Fibroblast of peridontal ligament (primary cell): Measurements from ENCODE around the gene FBXO8.
A peak's percentile ranks its signal among the peaks of the same experiment; 100 is the strongest.
"Not testable (repeated sequence)": the region's sequence is repeated elsewhere in the genome, so short reads cannot be mapped to it uniquely, and the experiment has no call there.

Source experiments
- DNase-seq: peaks from one replicate; pipeline ENCODE4 v3.0.0-alpha.2; 2010; ENCODE audit errors: extremely low read depth

FBXO8 gene

GRCh38 chr4:174284487-174284886 is 1.0 kb upstream of the FBXO8 start:
- no peak for DNase-seq

- peak; percentile 97 for DNase-seq
Observed at GRCh38 chr4:174282836-174283506, 496 bp downstream of the FBXO8 start.

GRCh38 chr4:174281901-174282300 is 1.6 kb downstream of the FBXO8 start:
- DNase-seq: no peak

- no peak for DNase-seq
Observed at GRCh38 chr4:174281182-174281737, 2.2 kb downstream of the FBXO8 start.

- DNase-seq: no peak
Observed at GRCh38 chr4:174279433-174280155, 3.9 kb downstream of the FBXO8 start.

GRCh38 chr4:174278467-174278866 is 5.0 kb downstream of the FBXO8 start:
- no peak for DNase-seq

- no peak for DNase-seq
Observed at GRCh38 chr4:174277433-174277832, 6.0 kb downstream of the FBXO8 start.

- no peak for DNase-seq
Observed at GRCh38 chr4:174275101-174275500, 8.4 kb downstream of the FBXO8 start.

- DNase-seq: no peak
Observed at GRCh38 chr4:174274436-174274835, 9.0 kb downstream of the FBXO8 start.

- no peak for DNase-seq
Observed at GRCh38 chr4:174273930-174274329, 9.5 kb downstream of the FBXO8 start.

- no peak for DNase-seq
Observed at GRCh38 chr4:174266416-174266815, 17.1 kb downstream of the FBXO8 start.

- no peak for DNase-seq
Observed at GRCh38 chr4:174265916-174266315, 17.6 kb downstream of the FBXO8 start.

GRCh38 chr4:174263445-174263736 is 20.1 kb downstream of the FBXO8 start:
- no peak for DNase-seq

- no peak for DNase-seq
Observed at GRCh38 chr4:174262624-174263444, 20.6 kb downstream of the FBXO8 start.

GRCh38 chr4:174261432-174261831 is 22.0 kb downstream of the FBXO8 start:
- not testable (repeated sequence) for DNase-seq

- DNase-seq: no peak
Observed at GRCh38 chr4:174260099-174260498, 23.4 kb downstream of the FBXO8 start.

- DNase-seq: no peak
Observed at GRCh38 chr4:174259580-174259979, 23.9 kb downstream of the FBXO8 start.

GRCh38 chr4:174256277-174256713 is 27.2 kb downstream of the FBXO8 start:
- DNase-seq: peak; percentile 69

GRCh38 chr4:174255786-174256185 is 27.7 kb downstream of the FBXO8 start:
- peak; percentile 52 for DNase-seq

- DNase-seq: no peak
Observed at GRCh38 chr4:174255374-174255773, 28.1 kb downstream of the FBXO8 start.

GRCh38 chr4:174254613-174255012 is 28.9 kb downstream of the FBXO8 start:
- DNase-seq: no peak

GRCh38 chr4:174252412-174252811 is 31.1 kb downstream of the FBXO8 start:
- no peak for DNase-seq
